H1 (cell line): ENCODE results near the gene ROBO2. TPM values are rescaled to one million over a fixed set of nuclear protein-coding genes. Genes with fewer than 3 reads are reported as not detected.
A peak's percentile ranks its signal among the peaks of the same experiment; 100 is the strongest.

Source experiments
- CTCF ChIA-PET: fragments of 300-600 bp; sonication (Branson Sonifier 250); formaldehyde crosslinking; loops from one replicate; lab custom pipeline; 2021; ENCODE audit not compliant: partially characterized antibody; lab: Charles Lee
- POLR2A ChIA-PET: fragments of 300-600 bp; sonication (Branson Sonifier 250); formaldehyde crosslinking; loops from one replicate; lab custom pipeline; 2021; ENCODE audit warnings: inconsistent platforms; ENCODE audit not compliant: partially characterized antibody; lab: Charles Lee
- DNase-seq, 2 experiments: peaks; one replicate each; pipeline versions ENCODE4 v3.0.0 to v3.0.0-alpha.2; 2010 to 2022; ENCODE audit warnings: low spot score in 2 of 2, low read depth in 1 of 2, mixed read lengths in 1 of 2
- FAIRE-seq: peaks from 2 replicates; lab custom pipeline; 2011; peaks lifted over from hg19 to GRCh38; lab: Jason Lieb, UNC
- H2AFZ ChIP-seq: 2 replicates; pipeline ENCODE4 v1.8.1; 2012; ENCODE audit warnings: low read length, inconsistent platforms
- H2AK5ac ChIP-seq: 2 replicates; pipeline ENCODE4 v1.6.1; 2013; ENCODE audit warnings: low read depth, low read length
- H2BK120ac ChIP-seq: replicated peaks from 2 replicates; pipeline ENCODE3; 2013; ENCODE audit warnings: low read depth, low read length, inconsistent platforms
- H2BK12ac ChIP-seq: 2 replicates; pipeline ENCODE4 v1.6.1; 2013; ENCODE audit warnings: low read depth, low read length
- H2BK15ac ChIP-seq: 2 replicates; pipeline ENCODE4 v1.6.1; 2013; ENCODE audit warnings: low read length
- H2BK20ac ChIP-seq: 2 replicates; pipeline ENCODE4 v1.6.1; 2013; ENCODE audit warnings: low read length
- H2BK5ac ChIP-seq: 2 replicates; pipeline ENCODE4 v1.6.1; 2013; ENCODE audit warnings: low read depth, low read length
- H3K14ac ChIP-seq: 2 replicates; pipeline ENCODE4 v1.6.1; 2013; ENCODE audit warnings: inconsistent platforms; ENCODE audit not compliant: insufficient read length
- H3K18ac ChIP-seq: 2 replicates; pipeline ENCODE4 v1.6.1; 2013; ENCODE audit warnings: low read length; ENCODE audit errors: extremely low read depth
- H3K23ac ChIP-seq: 2 replicates; pipeline ENCODE4 v1.6.1; 2013; ENCODE audit warnings: inconsistent platforms; ENCODE audit not compliant: insufficient read length
- H3K23me2 ChIP-seq: 2 replicates; pipeline ENCODE4 v1.6.1; 2013; ENCODE audit warnings: low read depth, low read length
- H3K27ac ChIP-seq: 2 replicates; pipeline ENCODE4 v1.6.1; 2011; ENCODE audit warnings: low read depth, low read length, inconsistent platforms
- H3K27me3 ChIP-seq, 4 experiments: replicated peaks in 1 of 4; 1 replicate in 1 of 4; 2 replicates in 3 of 4; pipeline versions ENCODE4 v1.6.1 to v1.8.1; 2011 to 2013; ENCODE audit warnings: low read length in 3 of 4, mild to moderate bottlenecking in 3 of 4, inconsistent platforms in 2 of 4, mixed read lengths in 2 of 4, moderate library complexity in 1 of 4; ENCODE audit not compliant: control insufficient read depth in 3 of 4, insufficient read depth in 3 of 4; ENCODE audit errors: extremely low read depth in 1 of 4
- H3K36me3 ChIP-seq, 4 experiments: 2 replicates each; pipeline versions ENCODE4 v1.6.1 to v1.8.1; 2011 to 2013; ENCODE audit warnings: mild to moderate bottlenecking in 4 of 4, low read length in 3 of 4, moderate library complexity in 2 of 4, control low read depth in 1 of 4, inconsistent platforms in 1 of 4; ENCODE audit not compliant: insufficient read depth in 4 of 4, control insufficient read depth in 2 of 4
- H3K4ac ChIP-seq: replicated peaks from 2 replicates; pipeline ENCODE3; 2013; ENCODE audit warnings: low read length, low read depth, mixed read lengths, inconsistent platforms; ENCODE audit not compliant: insufficient read length
- H3K4me1 ChIP-seq, 4 experiments: replicated peaks in 1 of 4; 1 replicate in 1 of 4; 2 replicates in 3 of 4; pipeline versions ENCODE4 v1.6.1 to v1.8.1; 2011 to 2013; ENCODE audit warnings: low read length in 3 of 4, inconsistent platforms in 2 of 4, mixed read lengths in 1 of 4; ENCODE audit not compliant: insufficient read depth in 4 of 4, control insufficient read depth in 3 of 4
- H3K4me2 ChIP-seq, 2 experiments: 2 replicates each; pipeline versions ENCODE4 v1.6.1 to v1.8.1; 2011 to 2013; ENCODE audit warnings: low read depth in 2 of 2, low read length in 2 of 2, control low read depth in 1 of 2, inconsistent platforms in 1 of 2, mild to moderate bottlenecking in 1 of 2; ENCODE audit not compliant: insufficient read depth in 1 of 2
- H3K4me3 ChIP-seq, 4 experiments: fragments of 200-600, 300-600 bp in 1 of 4; sonication (generic), shearing (Covaris generic), sonication (Bioruptor Twin) in 1 of 4; 2 replicates each; pipeline versions ENCODE4 v1.5.1 to v1.8.1; 2011 to 2016; ENCODE audit warnings: low read length in 4 of 4, low read depth in 3 of 4, control low read depth in 2 of 4, inconsistent platforms in 2 of 4, mild to moderate bottlenecking in 2 of 4, mixed read lengths in 1 of 4, moderate library complexity in 1 of 4; ENCODE audit not compliant: insufficient read depth in 2 of 4; ENCODE audit errors: extremely low read depth in 1 of 4
- H3K56ac ChIP-seq: replicated peaks from 2 replicates; pipeline ENCODE3; 2013; ENCODE audit warnings: low read depth, mild to moderate bottlenecking, mixed read lengths, low read length, inconsistent platforms; ENCODE audit not compliant: insufficient read length
- H3K79me1 ChIP-seq: 2 replicates; pipeline ENCODE4 v1.6.1; 2013; ENCODE audit warnings: low read depth, low read length, control low read depth
- H3K79me2 ChIP-seq, 2 experiments: 2 replicates each; pipeline versions ENCODE4 v1.6.1 to v1.8.1; 2012 to 2013; ENCODE audit warnings: low read length in 2 of 2, mild to moderate bottlenecking in 2 of 2, inconsistent platforms in 1 of 2; ENCODE audit not compliant: insufficient read depth in 2 of 2, control insufficient read depth in 1 of 2
- H3K9ac ChIP-seq, 4 experiments: replicated peaks in 1 of 4; 1 replicate in 1 of 4; 2 replicates in 3 of 4; pipeline versions ENCODE4 v1.6.1 to v1.8.1; 2011 to 2013; ENCODE audit warnings: low read depth in 3 of 4, low read length in 3 of 4, control low read depth in 2 of 4, mild to moderate bottlenecking in 2 of 4, moderate library complexity in 2 of 4, inconsistent platforms in 1 of 4; ENCODE audit errors: extremely low read depth in 1 of 4
- H3K9me3 ChIP-seq, 2 experiments: 2 replicates each; pipeline versions ENCODE4 v1.6.1 to v1.8.1; 2012 to 2013; ENCODE audit warnings: mild to moderate bottlenecking in 2 of 2, moderate library complexity in 2 of 2, control low read depth in 1 of 2, inconsistent platforms in 1 of 2, low read depth in 1 of 2, low read length in 1 of 2, mixed read lengths in 1 of 2; ENCODE audit not compliant: insufficient read depth in 2 of 2
- H4K20me1 ChIP-seq, 2 experiments: replicated peaks in 1 of 2; 2 replicates each; pipeline versions ENCODE3 to v1.8.1; 2011 to 2013; ENCODE audit warnings: inconsistent platforms in 2 of 2, low read length in 2 of 2, mild to moderate bottlenecking in 1 of 2; ENCODE audit not compliant: insufficient read depth in 2 of 2, control insufficient read depth in 1 of 2
- H4K5ac ChIP-seq: 2 replicates; pipeline ENCODE4 v1.6.1; 2013; ENCODE audit warnings: low read length, low read depth, mixed read lengths, inconsistent platforms; ENCODE audit not compliant: insufficient read length
- H4K8ac ChIP-seq: 2 replicates; pipeline ENCODE4 v1.8.0; 2013; ENCODE audit warnings: mild to moderate bottlenecking, moderate library complexity, low read length, inconsistent platforms; ENCODE audit not compliant: insufficient read depth; ENCODE audit errors: extremely low read depth
- H4K91ac ChIP-seq: replicated peaks from 2 replicates; pipeline ENCODE3; 2013; ENCODE audit warnings: low read length, mixed read lengths, inconsistent platforms; ENCODE audit not compliant: insufficient read length
- ASH2L ChIP-seq: fragments of 200-600, 300-600 bp; sonication (generic); IDR thresholded peaks from one replicate; pipeline ENCODE4 v1.7.1; 2017; ENCODE audit warnings: low read length
- EGR1 ChIP-seq: IDR thresholded peaks from 2 replicates; pipeline ENCODE4 v1.6.1; 2011; ENCODE audit warnings: low read depth, low read length, borderline replicate concordance
- HDAC6 ChIP-seq: IDR thresholded peaks from one replicate; pipeline ENCODE4 v1.7.1; 2012; ENCODE audit warnings: low read depth, mild to moderate bottlenecking, inconsistent platforms, low read length, moderate library complexity
- JUN ChIP-seq: IDR thresholded peaks from 2 replicates; pipeline ENCODE4 v1.6.1; 2011; ENCODE audit warnings: low read depth, mild to moderate bottlenecking, improper control_type of control experiment, low read length
- MAFK ChIP-seq: IDR thresholded peaks from 2 replicates; pipeline ENCODE4 v1.6.1; 2012; ENCODE audit warnings: low read depth, mild to moderate bottlenecking, improper control_type of control experiment, low read length
- RAD21 ChIP-seq, 2 experiments: IDR thresholded peaks in 1 of 2; conservative IDR thresholded peaks in 1 of 2; 2 replicates each; pipeline ENCODE4 v1.6.1; 2011; ENCODE audit warnings: low read depth in 2 of 2, low read length in 2 of 2, improper control_type of control experiment in 1 of 2, inconsistent platforms in 1 of 2, mild to moderate bottlenecking in 1 of 2, moderate library complexity in 1 of 2
- YY1 ChIP-seq: IDR thresholded peaks from 2 replicates; pipeline ENCODE4 v1.6.1; 2011; ENCODE audit warnings: low read depth, mild to moderate bottlenecking, low read length
- WGBS, 2 experiments: shearing (Covaris generic) in 1 of 2; methylation state at CpG; one replicate each; pipeline versions ENCODE4 v1.1.6 to v1.1.7; 2013 to 2015; ENCODE audit warnings: low lambda C conversion rate in 2 of 2, mixed read lengths in 2 of 2, inconsistent platforms in 1 of 2, low coverage in 1 of 2, missing lambda C conversion rate in 1 of 2; ENCODE audit not compliant: insufficient replicate concordance in 2 of 2, insufficient coverage in 1 of 2, insufficient read length in 1 of 2; ENCODE audit errors: extremely low coverage in 1 of 2, missing lambda C conversion rate in 1 of 2; 5-methylcytosine and 5-hydroxymethylcytosine counted together
- polyA plus RNA-seq, 7 experiments: library from polyadenylated mRNA; depleted of rRNA in 3 of 7; stranded (reverse) in 5 of 7; unstranded in 2 of 7; fragments of >200 nt in 5 of 7; fragments of 200-250 nt in 2 of 7; gene quantifications; 1 replicate in 5 of 7; 2 replicates in 1 of 7; 4 replicates in 1 of 7; pipeline versions ENCODE4 v1.2.1 to v1.2.3, GENCODE V29; 2011 to 2013; ENCODE audit warnings: missing spikeins in 2 of 7, mixed read lengths in 2 of 7
- total RNA-seq: library from RNA; stranded (reverse); fragmentation: NEBNext Ultra II Directional; extraction: Animal tissue kit (Norgen Biotek cat#: 25700); gene quantifications from 2 replicates; pipeline ENCODE4 v1.2.1, GENCODE V29; 2021

The ROBO2 gene
- total and polyA plus RNA-seq, 2 of the 8 experiments (the other 6 are each of a cell fraction or from before 2014, with no cell fraction given), result 1.5 to 2.9 TPM

DNA sequence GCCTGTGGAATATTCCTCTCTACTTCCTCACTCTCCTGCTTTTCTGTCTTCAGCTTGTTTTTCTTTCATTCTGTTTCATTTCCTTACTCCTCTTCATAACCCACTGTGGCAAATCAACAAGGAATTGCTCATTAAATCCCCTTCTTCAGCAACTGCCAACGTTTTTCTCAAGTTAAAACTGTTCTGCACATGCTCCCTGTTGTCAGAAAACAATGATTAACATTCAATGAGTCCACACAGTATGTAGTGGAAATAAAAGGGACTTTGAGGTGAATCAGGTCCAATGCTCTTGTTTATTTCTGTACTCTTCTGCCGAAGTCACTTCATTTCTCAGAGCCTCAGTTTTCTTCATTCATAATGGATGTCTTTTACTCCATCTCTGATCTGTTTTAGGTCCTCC lies 11.9 kb upstream of the ROBO2 start:
- Histone ChIP-seq H3K14ac (no peak overlapping the region), H2BK120ac (no peak overlapping the region), H3K79me1 (no peaks in the 10 kb centered on the region), H3K23me2 (no peaks in the 10 kb centered on the region), H4K91ac (no peak overlapping the region), H3K36me3 (no peaks in the 10 kb centered on the region), H3K27me3 (no peaks in the 10 kb centered on the region), H3K18ac (no peak overlapping the region), H2BK5ac (no peak overlapping the region), H2BK20ac (no peak overlapping the region), H3K4me2 (no peak overlapping the region), H4K20me1 (no peaks in the 10 kb centered on the region), H4K5ac (no peak overlapping the region), H4K8ac (no peak overlapping the region), H3K9ac (no peak overlapping the region), H3K4me3 (no peak overlapping the region), H3K4me1 (no peaks in the 10 kb centered on the region; a peak in 2 of 7 replicates), H3K56ac (no peak overlapping the region), H2BK15ac (no peak overlapping the region), H2BK12ac (no peak overlapping the region), H2AK5ac (no peak overlapping the region), H3K27ac (no peak overlapping the region), H3K79me2 (no peaks in the 10 kb centered on the region), H3K4ac (no peak overlapping the region), H2AFZ (peak overlapping the region; percentile 18; the same call in 1 of the 2 replicates), H3K9me3 (no peaks in the 10 kb centered on the region), H3K23ac (no peak overlapping the region)
- POLR2A ChIA-PET, result no interaction called here
- no peak for FAIRE-seq
- no peak for DNase-seq
- CTCF ChIA-PET, result interaction anchor here (0.8 kb wide), 1 partner anchor 10 kb away, joined by 3 read pairs; no protein-coding TSS in a partner anchor
- 83% methylated on average over 2 of the region's 2 CpGs; no CpG with 5 or more reads in 1 of the 2 experiments for WGBS, 2 experiments
- no peak for TF ChIP-seq HDAC6
- no peak for TF ChIP-seq EGR1
- no peak for TF ChIP-seq MAFK
- TF ChIP-seq YY1, result no peak
- no peak for TF ChIP-seq JUN
- TF ChIP-seq ASH2L, result no peak
- TF ChIP-seq RAD21 (IDR thresholded peaks at IDR 0.05 in 1 of 2, conservative IDR thresholded peaks at IDR 0.05 in 1 of 2; ENCODE audit: low read depth in 2 of 2, low read length in 2 of 2), result no peak
